HepG2 (cell line): ENCODE measurements around the gene RNPEPL1. TPM values are rescaled to one million over a fixed set of nuclear protein-coding genes. Genes with fewer than 3 reads are reported as not detected.

Experiments
- ARHGAP35 ChIP-seq: sonication (generic); formaldehyde crosslinking; IDR thresholded peaks from 2 replicates; pipeline ENCODE4 v1.9.0; 2022; ENCODE audit warnings: mild to moderate bottlenecking, inconsistent platforms, moderate library complexity, missing genetic modification reagents, borderline replicate concordance
- CBX5 ChIP-seq: sonication (generic); formaldehyde crosslinking; IDR thresholded peaks from 2 replicates; pipeline ENCODE4 v1.4.0; 2020; ENCODE audit warnings: missing genetic modification reagents, borderline replicate concordance
- FOXJ3 ChIP-seq: sonication (generic); formaldehyde crosslinking; IDR thresholded peaks from 2 replicates; pipeline ENCODE4 v1.4.0; 2020; ENCODE audit warnings: missing genetic modification reagents, mild to moderate bottlenecking, borderline replicate concordance
- FOXM1 ChIP-seq: sonication (generic); formaldehyde crosslinking; IDR thresholded peaks from 2 replicates; pipeline ENCODE4 v1.5.0; 2020; ENCODE audit warnings: missing genetic modification reagents
- GFI1 ChIP-seq: sonication (generic); formaldehyde crosslinking; IDR thresholded peaks from 2 replicates; pipeline ENCODE4 v1.5.0; 2020; ENCODE audit warnings: missing genetic modification reagents, mild to moderate bottlenecking, borderline replicate concordance
- GLI4 ChIP-seq: sonication (generic); formaldehyde crosslinking; IDR thresholded peaks from 2 replicates; pipeline ENCODE4 v1.5.1; 2020; ENCODE audit warnings: missing genetic modification reagents, mild to moderate bottlenecking, moderate library complexity, borderline replicate concordance
- HHEX ChIP-seq: IDR thresholded peaks from 2 replicates; pipeline ENCODE4 v1.6.1; 2016; ENCODE audit warnings: control low read depth
- HOXA5 ChIP-seq: sonication (generic); formaldehyde crosslinking; IDR thresholded peaks from 2 replicates; pipeline ENCODE4 v1.4.0; 2020; ENCODE audit warnings: missing genetic modification reagents
- KLF11 ChIP-seq: IDR thresholded peaks from 2 replicates; pipeline ENCODE4 v1.6.1; 2016; ENCODE audit warnings: missing compliant biosample characterization
- MEF2D ChIP-seq: sonication (generic); formaldehyde crosslinking; IDR thresholded peaks from 2 replicates; pipeline ENCODE4 v1.5.1; 2020; ENCODE audit warnings: mild to moderate bottlenecking, missing genetic modification reagents
- MLLT10 ChIP-seq: sonication (generic); formaldehyde crosslinking; IDR thresholded peaks from 2 replicates; pipeline ENCODE4 v1.4.0; 2020; ENCODE audit warnings: missing genetic modification reagents
- NFYC ChIP-seq: IDR thresholded peaks from 2 replicates; pipeline ENCODE4 v1.6.1; 2016; ENCODE audit warnings: missing genetic modification reagents, missing compliant biosample characterization
- SRF ChIP-seq: IDR thresholded peaks from 2 replicates; pipeline ENCODE4 v1.6.1; 2011; ENCODE audit warnings: mild to moderate bottlenecking, low read depth, low read length, moderate library complexity
- TBP ChIP-seq: sonication (generic); formaldehyde crosslinking; IDR thresholded peaks from 2 replicates; pipeline ENCODE4 v1.5.0; 2020; ENCODE audit warnings: missing genetic modification reagents
- TP53 ChIP-seq: sonication (generic); formaldehyde crosslinking; conservative IDR thresholded peaks from 2 replicates; pipeline ENCODE4 v1.4.0; 2020; ENCODE audit warnings: missing genetic modification reagents
- TSC22D2 ChIP-seq: sonication (generic); formaldehyde crosslinking; IDR thresholded peaks from 2 replicates; pipeline ENCODE4 v1.5.1; 2020; ENCODE audit warnings: missing genetic modification reagents, mild to moderate bottlenecking, borderline replicate concordance
- ZC3H4 ChIP-seq: sonication (generic); formaldehyde crosslinking; IDR thresholded peaks from 2 replicates; pipeline ENCODE4 v1.4.0; 2020; ENCODE audit warnings: missing genetic modification reagents, borderline replicate concordance
- ZEB1 ChIP-seq: IDR thresholded peaks from 2 replicates; pipeline ENCODE4 v1.6.1; 2012; ENCODE audit warnings: mild to moderate bottlenecking, low read depth, inconsistent platforms; ENCODE audit not compliant: insufficient replicate concordance
- ZNF44 ChIP-seq: sonication (generic); formaldehyde crosslinking; IDR thresholded peaks from 2 replicates; pipeline ENCODE4 v1.5.1; 2020; ENCODE audit warnings: mild to moderate bottlenecking, missing genetic modification reagents
- ZNF563 ChIP-seq: sonication (generic); formaldehyde crosslinking; IDR thresholded peaks from 2 replicates; pipeline ENCODE4 v1.8.0; 2022; ENCODE audit warnings: mild to moderate bottlenecking, moderate library complexity, missing genetic modification reagents
- ZNF841 ChIP-seq: sonication (generic); formaldehyde crosslinking; IDR thresholded peaks from 2 replicates; pipeline ENCODE4 v1.8.1; 2023; ENCODE audit warnings: missing genetic modification reagents, borderline replicate concordance
- polyA plus RNA-seq, 8 experiments: library from polyadenylated mRNA; depleted of rRNA in 3 of 8; stranded (reverse) in 7 of 8; unstranded in 1 of 8; fragments of >200 nt; fragmentation: Illumina TruSeq in 4 of 8; extraction: Trizol in 4 of 8; gene quantifications; 2 replicates each; pipeline versions ENCODE4 v1.2.1 to v1.2.3, GENCODE V29; 2011 to 2016; ENCODE audit warnings: low read depth in 4 of 8, missing spikeins in 1 of 8, mixed read lengths in 1 of 8; ENCODE audit not compliant: insufficient read depth in 1 of 8
- total RNA-seq, 5 experiments: library from RNA; depleted of rRNA; stranded (reverse); fragments of >200 nt; fragmentation: Illumina TruSeq; extraction: Trizol; gene quantifications; 2 replicates each; pipeline ENCODE4 v1.2.3, GENCODE V29; 2016; ENCODE audit warnings: low read depth in 1 of 5
- TF ChIP-seq, protein P1 (sequence below): sonication (generic); formaldehyde crosslinking; IDR thresholded peaks from 2 replicates; pipeline ENCODE4 v1.4.0; 2020; ENCODE audit warnings: mild to moderate bottlenecking, missing genetic modification reagents
- TF ChIP-seq, protein P2 (sequence below): sonication (generic); formaldehyde crosslinking; IDR thresholded peaks from 2 replicates; pipeline ENCODE4 v1.8.0; 2022; ENCODE audit warnings: missing genetic modification reagents, mild to moderate bottlenecking, borderline replicate concordance
- TF ChIP-seq, protein P3 (sequence below): sonication (generic); formaldehyde crosslinking; IDR thresholded peaks from 2 replicates; pipeline ENCODE4 v1.5.0; 2020; ENCODE audit warnings: missing genetic modification reagents
- TF ChIP-seq, protein P4 (sequence below): sonication (generic); formaldehyde crosslinking; IDR thresholded peaks from 2 replicates; pipeline ENCODE4 v1.4.0; 2020; ENCODE audit warnings: missing genetic modification reagents

The RNPEPL1 gene
- total and polyA plus RNA-seq, 2 of the 13 experiments (the other 11 are each of a cell fraction or from before 2014, with no cell fraction given) = 13.0 to 18.0 TPM

DNA sequence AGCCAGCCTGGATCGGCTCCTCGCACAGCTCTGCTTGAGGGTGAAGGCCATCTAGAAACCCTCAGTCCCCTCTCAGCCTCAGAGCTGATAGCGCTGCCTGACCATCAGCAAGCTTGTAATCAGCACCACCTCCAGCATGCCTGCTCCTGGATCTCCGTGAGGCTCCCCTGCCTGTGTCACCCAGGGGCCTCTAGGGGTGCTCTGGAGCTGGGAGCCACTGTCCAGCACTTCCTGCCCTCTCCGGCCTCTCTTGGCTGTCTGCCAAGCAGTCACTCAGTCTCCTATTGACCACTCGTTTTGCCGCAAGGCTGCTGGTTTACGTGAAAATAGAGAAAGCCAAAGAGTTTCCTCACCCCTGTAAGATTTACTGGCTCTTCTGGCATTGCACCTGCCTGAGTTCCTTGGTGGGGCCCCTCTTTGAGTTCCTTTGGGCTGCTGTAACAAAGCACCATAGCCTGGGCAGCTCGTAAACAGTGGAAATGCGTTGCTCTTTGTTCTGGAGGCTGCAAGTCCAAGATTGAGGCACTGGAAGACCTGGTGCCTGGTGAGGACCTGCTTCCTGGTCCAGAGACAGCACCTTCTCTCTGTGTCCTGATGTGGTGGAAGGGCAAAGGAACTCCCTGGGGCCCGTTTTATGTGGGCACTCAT lies 36.1 kb downstream of the RNPEPL1 start (continued):
- TF ChIP-seq FOXJ3 (CRISPR knock-in tag) (peak; percentile 44; the same call in 1 of the 2 replicates), ZNF841 (CRISPR knock-in tag) (no peak), NFYC (CRISPR knock-in tag) (peak; percentile 43; the same call in 1 of the 2 replicates), HHEX (CRISPR knock-in tag) (no peak), MEF2D (0 out of 2 replicates have a peak, but pooled peaks have one; percentile 13), GFI1 (CRISPR knock-in tag) (no peak; the same call in 1 of the 2 replicates), GLI4 (no peak), TP53 (CRISPR knock-in tag) (no peak), KLF11 (CRISPR knock-in tag) (0 out of 2 replicates have a peak, but pooled peaks have one; percentile 26), TSC22D2 (CRISPR knock-in tag) (peak; percentile 73; the same call in 1 of the 2 replicates), ARHGAP35 (CRISPR knock-in tag) (no peak; the same call in 1 of the 2 replicates), TBP (CRISPR knock-in tag) (no peak), ZEB1 (no peak), SRF (no peak), HOXA5 (CRISPR knock-in tag) (peak; percentile 74; the same call in 1 of the 2 replicates), MLLT10 (no peak), ZC3H4 (CRISPR knock-in tag) (peak; percentile 51; the same call in 1 of the 2 replicates), FOXM1 (CRISPR knock-in tag) (no peak), ZNF563 (CRISPR knock-in tag) (no peak), ZNF44 (CRISPR knock-in tag) (peak; percentile 85; the same call in 1 of the 2 replicates), CBX5 (peak; percentile 63; the same call in 1 of the 2 replicates)
- TF ChIP-seq, protein P1, sequence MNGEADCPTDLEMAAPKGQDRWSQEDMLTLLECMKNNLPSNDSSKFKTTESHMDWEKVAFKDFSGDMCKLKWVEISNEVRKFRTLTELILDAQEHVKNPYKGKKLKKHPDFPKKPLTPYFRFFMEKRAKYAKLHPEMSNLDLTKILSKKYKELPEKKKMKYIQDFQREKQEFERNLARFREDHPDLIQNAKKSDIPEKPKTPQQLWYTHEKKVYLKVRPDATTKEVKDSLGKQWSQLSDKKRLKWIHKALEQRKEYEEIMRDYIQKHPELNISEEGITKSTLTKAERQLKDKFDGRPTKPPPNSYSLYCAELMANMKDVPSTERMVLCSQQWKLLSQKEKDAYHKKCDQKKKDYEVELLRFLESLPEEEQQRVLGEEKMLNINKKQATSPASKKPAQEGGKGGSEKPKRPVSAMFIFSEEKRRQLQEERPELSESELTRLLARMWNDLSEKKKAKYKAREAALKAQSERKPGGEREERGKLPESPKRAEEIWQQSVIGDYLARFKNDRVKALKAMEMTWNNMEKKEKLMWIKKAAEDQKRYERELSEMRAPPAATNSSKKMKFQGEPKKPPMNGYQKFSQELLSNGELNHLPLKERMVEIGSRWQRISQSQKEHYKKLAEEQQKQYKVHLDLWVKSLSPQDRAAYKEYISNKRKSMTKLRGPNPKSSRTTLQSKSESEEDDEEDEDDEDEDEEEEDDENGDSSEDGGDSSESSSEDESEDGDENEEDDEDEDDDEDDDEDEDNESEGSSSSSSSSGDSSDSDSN (CRISPR knock-in tag) = peak; percentile 61
- TF ChIP-seq, protein P2, sequence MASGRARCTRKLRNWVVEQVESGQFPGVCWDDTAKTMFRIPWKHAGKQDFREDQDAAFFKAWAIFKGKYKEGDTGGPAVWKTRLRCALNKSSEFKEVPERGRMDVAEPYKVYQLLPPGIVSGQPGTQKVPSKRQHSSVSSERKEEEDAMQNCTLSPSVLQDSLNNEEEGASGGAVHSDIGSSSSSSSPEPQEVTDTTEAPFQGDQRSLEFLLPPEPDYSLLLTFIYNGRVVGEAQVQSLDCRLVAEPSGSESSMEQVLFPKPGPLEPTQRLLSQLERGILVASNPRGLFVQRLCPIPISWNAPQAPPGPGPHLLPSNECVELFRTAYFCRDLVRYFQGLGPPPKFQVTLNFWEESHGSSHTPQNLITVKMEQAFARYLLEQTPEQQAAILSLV (CRISPR knock-in tag) = no peak
- TF ChIP-seq, protein P3, sequence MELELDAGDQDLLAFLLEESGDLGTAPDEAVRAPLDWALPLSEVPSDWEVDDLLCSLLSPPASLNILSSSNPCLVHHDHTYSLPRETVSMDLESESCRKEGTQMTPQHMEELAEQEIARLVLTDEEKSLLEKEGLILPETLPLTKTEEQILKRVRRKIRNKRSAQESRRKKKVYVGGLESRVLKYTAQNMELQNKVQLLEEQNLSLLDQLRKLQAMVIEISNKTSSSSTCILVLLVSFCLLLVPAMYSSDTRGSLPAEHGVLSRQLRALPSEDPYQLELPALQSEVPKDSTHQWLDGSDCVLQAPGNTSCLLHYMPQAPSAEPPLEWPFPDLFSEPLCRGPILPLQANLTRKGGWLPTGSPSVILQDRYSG (CRISPR knock-in tag) = no peak
- TF ChIP-seq, protein P4, sequence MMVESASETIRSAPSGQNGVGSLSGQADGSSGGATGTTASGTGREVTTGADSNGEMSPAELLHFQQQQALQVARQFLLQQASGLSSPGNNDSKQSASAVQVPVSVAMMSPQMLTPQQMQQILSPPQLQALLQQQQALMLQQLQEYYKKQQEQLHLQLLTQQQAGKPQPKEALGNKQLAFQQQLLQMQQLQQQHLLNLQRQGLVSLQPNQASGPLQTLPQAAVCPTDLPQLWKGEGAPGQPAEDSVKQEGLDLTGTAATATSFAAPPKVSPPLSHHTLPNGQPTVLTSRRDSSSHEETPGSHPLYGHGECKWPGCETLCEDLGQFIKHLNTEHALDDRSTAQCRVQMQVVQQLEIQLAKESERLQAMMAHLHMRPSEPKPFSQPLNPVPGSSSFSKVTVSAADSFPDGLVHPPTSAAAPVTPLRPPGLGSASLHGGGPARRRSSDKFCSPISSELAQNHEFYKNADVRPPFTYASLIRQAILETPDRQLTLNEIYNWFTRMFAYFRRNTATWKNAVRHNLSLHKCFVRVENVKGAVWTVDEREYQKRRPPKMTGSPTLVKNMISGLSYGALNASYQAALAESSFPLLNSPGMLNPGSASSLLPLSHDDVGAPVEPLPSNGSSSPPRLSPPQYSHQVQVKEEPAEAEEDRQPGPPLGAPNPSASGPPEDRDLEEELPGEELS (CRISPR knock-in tag) = peak; percentile 74
